GM18507 (cell line): ENCODE measurements around the gene ARL6.

Experiments
- DNase-seq: peaks from one replicate; pipeline ENCODE4 v3.0.0; 2011; ENCODE audit warnings: low read depth; ENCODE audit not compliant: insufficient read length; ENCODE audit errors: extremely low spot score
- FAIRE-seq: peaks from 2 replicates; lab custom pipeline; 2011; peaks lifted over from hg19 to GRCh38; lab: Jason Lieb, UNC

Gene ARL6, protein sequence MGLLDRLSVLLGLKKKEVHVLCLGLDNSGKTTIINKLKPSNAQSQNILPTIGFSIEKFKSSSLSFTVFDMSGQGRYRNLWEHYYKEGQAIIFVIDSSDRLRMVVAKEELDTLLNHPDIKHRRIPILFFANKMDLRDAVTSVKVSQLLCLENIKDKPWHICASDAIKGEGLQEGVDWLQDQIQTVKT

GRCh38 chr3:97764407-97765238 lies at the start of gene ARL6:
TSS of gene ARL6 (plus strand) at chr3:97764758. CDS start at chr3:97768108, 3,350 bp downstream.
- FAIRE-seq, result peak; percentile 96
- peak; percentile 54 for DNase-seq

DNA sequence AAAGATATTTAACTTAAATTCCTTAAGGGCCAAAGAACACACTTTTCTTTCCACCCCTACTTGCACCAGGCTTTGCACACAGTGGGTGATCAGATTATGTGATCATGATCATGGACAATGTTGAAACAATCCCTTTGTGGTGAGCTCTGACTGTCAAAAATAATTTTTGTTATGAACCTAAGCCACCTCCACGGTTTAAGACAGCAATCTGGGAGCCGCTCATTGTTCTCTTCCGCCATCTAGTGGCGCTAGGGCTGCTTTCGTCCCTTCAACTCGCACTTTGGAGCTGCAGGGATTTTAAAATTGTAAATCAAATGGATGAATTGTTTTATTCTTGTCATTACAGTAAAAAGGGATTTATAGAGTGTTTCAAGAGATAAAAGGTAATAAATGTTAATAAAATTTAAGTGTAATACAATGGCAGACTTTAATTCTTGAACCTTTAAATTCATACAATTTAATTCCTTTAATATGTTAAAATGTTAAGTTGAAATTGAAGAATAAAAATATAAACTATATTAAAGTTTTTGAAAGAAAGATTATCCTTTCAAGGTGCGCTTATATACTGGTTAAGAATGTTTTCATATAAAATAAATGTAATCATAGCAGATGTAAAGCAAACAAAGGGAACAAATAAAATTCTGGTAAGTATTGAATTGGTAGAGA lies 45.3 kb upstream of the ARL6 start:
- peak; percentile 4 for DNase-seq
- peak; percentile 81 for FAIRE-seq

DNA sequence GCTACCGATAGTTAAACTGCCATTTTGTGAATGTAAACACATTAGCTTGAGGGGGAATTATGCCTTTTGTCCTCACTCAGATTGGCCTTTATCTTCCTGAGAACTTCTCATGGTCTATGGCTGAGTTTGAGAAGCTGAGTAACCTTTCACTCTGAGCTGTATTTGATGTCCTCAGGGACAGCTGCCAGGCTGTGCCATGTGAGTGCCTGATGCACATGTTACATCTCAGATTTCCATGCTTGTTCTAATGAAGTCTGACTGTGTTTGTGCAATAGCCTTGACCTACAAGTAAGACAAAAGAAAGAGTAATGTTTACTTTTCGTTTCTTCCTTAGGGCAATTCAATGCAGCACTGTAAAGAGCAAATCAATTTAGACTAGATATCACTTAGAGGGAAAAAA lies 44.1 kb upstream of the ARL6 start:
- FAIRE-seq, result no peak
- no peak for DNase-seq

- FAIRE-seq (no peak), DNase-seq (no peak)
Measured at GRCh38 chr3:97721446-97721845, 43.1 kb upstream of the ARL6 start.

DNA sequence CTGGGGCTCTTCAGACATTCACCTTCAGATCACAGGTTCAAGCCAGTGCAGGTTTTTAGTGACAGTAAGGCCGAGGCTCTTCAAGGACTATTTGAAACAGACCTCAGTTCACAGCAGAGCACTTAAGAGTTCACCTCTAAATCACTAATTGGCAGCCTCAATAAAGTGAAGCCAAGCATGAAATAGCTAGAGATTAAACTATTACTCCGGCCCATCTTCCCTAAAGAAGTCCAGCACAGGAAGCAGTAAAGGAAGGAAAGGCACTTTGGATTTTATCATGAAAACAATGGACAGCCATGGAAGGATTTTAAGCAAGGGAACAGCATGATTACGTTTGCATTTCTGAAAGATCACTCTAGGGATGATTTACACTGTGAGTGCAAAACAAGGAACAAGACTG lies 27.6 kb upstream of the ARL6 start:
- DNase-seq (no peak), FAIRE-seq (no peak)

DNA sequence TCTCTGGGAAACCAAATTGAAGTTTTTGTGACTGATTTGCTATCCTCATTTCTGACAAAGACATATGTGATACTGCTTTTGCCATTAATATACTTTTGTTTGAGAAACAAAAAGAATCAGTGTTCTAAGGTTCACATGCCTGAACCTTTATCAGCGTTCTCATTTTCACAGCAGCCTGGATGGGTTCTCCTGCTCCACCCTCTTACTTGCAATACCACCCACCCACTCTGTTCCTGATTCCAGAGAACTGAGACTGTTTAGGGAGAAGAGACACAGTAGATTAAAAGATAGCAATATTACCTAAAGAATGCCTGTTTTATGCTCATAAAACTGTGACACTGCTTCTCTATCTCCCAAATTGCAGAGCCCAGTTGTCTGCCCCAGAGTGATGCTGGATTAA lies 25.8 kb upstream of the ARL6 start:
- FAIRE-seq (no peak), DNase-seq (no peak)

- no peak for DNase-seq
- no peak for FAIRE-seq
Measured at GRCh38 chr3:97742036-97742435, 22.5 kb upstream of the ARL6 start.

DNA sequence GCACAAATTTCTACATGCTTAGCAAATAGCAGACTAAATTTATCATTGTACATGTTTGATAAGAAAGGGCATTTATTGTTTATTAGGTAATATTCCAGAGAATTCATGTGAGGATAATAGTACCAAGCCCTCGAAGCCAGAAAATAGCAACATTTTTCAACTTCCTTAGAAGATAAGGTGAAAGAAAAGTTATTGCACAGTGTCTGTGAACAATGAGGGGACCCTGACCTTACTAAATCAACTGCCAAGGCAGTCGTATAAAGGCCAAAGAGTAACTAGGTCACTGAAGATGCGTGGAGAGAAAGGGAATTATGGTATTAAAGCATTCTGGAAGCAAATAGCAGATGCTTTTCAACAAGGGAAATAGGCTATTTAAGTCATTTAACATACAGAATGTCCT lies 20.3 kb upstream of the ARL6 start:
- DNase-seq (no peak), FAIRE-seq (no peak)

- FAIRE-seq (peak; percentile 21), DNase-seq (no peak)
Measured at GRCh38 chr3:97763586-97764406, 762 bp upstream of the ARL6 start.

- no peak for FAIRE-seq
- DNase-seq, result no peak
Measured at GRCh38 chr3:97765336-97765735, 778 bp downstream of the ARL6 start.

DNA sequence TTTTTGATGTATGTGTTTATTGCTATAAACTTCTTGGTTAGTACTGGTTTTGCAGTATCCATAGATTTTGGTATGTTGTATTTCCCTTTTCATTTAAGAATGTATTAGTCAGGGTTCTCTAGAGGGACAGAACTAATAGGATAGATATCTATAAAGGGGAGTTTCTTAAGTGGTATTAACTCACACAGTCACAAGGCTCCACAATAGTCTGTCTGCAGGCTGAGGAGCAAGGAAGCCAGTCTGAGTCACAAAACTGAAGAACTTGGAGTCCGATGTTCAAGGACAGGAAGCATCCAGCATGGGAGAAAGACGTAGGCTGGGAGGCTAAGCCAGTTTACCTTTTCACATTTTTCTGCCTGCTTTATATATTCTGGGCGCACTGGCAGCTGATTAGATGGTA lies 8.4 kb downstream of the ARL6 start:
- no peak for FAIRE-seq
- no peak for DNase-seq

GRCh38 chr3:97778152-97778551 lies 13.6 kb downstream of the ARL6 start:
- no peak for DNase-seq
- FAIRE-seq, result no peak

DNA sequence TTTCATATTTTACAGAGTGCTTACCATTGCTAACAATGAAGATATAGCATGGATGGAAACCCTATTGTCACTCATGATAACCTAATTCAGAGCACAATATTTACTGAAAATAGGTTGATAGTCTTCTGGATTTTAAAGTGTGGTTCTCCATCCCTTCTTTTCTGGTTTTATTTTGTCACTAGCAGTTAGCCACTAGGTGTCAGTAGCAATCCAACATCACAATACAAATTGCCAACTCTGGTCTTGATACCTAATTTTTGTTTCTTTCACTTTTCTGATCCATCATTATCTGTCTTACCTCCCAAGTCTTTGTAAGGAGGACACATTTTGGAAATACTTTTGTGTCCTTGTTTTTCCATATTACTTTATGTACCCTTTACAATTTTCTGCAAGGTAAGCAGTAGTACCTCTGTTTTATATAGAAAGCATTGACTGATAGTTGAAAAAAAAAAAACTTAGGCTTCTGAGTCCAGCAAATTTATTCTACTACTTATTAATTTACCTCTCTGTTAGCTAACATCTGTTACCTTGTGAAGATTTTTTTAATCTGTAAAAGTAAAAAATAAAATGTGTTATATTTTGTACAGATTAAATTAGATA lies 29.0 kb downstream of the ARL6 start:
- DNase-seq, result peak; percentile 1
- FAIRE-seq, result peak; percentile 80

DNA sequence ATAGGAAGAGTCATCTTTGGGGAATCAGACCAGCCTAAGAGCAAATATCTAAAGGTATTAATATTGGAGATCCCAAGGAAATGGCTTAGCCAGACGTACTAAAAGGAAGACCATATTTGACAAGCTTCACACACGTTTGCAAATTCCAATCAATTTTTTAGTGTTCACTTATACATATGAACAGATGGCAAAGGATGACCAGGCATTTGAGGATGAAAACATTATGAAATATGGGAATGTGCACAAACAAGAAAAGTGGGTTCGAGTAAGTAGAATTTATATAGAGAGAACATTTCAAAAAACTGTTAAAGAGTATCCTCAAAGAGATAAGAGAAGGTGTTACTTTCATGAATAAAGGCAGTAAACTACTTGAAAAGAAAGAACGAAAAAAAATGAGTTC lies 31.4 kb downstream of the ARL6 start:
- DNase-seq (no peak), FAIRE-seq (no peak)

DNA sequence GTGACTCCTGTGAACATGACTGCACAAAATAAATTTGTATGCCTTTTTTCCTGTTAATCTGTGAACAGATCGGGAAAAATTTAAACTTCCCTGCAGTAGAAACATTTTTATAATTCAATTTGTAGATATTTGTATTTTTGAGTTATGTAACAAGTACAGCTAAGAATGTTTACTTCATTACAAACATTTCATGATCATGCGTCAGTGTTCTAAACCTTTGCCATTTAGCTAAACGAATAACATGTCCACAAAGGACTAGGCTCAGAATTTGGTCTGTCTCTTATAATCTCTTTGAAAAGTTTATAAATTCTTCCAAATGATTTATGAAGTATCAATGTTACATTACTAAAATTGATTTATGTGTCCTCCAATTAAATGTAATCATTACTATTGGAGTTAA lies 39.9 kb downstream of the ARL6 start:
- no peak for DNase-seq
- FAIRE-seq, result no peak

GRCh38 chr3:97810779-97811390 lies 46.3 kb downstream of the ARL6 start:
- FAIRE-seq (no peak), DNase-seq (no peak)

DNA sequence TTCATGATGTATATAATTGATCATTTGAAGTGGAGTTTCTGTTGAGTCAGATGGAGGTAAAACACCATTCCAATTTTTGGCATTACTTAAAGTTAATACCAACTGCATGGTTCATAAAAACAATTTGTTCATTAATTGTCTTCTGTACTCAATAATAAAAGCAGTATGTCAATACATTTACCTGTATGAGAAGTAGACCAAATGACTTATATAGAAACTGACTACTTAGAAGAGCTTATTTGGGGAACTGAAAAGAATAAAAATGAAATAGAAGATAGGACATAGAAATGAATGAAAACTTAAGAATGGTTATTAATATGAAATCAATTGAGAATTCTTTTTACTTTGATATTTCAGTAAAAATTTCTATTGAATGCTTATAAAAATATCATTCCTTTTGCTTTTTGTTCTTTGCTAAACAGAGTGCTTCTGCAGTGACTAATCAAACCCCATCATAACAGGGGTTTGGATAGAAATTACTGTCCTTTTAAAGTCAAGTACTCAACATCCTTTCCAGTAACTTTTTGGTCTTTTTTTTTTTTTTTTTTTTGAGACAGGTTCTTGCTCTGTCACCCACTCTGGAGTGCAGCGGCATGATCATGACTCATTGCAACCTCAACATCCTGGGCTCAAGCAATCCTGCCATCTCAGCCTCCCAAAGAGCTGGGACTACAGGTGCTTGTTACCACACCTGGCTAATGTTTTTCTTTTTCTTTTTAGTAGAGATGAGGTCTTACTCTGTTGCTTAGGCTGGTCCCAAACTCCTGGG lies 50.8 kb downstream of the ARL6 start:
- DNase-seq, result no peak
- peak; percentile 29 for FAIRE-seq

DNA sequence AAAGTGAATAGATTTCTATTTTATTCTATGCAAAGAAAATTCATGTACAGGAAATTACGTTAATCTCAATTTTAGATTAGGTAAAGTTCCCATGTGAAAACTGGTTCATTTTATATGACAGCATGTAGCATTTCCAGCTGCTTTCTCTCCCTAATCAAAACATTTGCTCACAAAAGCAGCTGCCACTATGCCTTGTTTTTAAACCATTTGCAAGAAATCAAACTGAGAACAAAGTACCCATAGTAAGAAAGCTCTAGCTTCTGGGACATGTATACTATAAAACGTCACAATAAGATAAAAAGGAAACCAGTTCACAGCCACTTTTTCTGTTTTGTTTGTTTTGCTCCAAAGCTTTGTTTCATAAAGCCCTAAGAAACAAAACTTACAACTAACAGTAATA lies 52.3 kb downstream of the ARL6 start:
- FAIRE-seq, result no peak
- no peak for DNase-seq
